ENCODE data around the gene RAD23A.

DNA sequence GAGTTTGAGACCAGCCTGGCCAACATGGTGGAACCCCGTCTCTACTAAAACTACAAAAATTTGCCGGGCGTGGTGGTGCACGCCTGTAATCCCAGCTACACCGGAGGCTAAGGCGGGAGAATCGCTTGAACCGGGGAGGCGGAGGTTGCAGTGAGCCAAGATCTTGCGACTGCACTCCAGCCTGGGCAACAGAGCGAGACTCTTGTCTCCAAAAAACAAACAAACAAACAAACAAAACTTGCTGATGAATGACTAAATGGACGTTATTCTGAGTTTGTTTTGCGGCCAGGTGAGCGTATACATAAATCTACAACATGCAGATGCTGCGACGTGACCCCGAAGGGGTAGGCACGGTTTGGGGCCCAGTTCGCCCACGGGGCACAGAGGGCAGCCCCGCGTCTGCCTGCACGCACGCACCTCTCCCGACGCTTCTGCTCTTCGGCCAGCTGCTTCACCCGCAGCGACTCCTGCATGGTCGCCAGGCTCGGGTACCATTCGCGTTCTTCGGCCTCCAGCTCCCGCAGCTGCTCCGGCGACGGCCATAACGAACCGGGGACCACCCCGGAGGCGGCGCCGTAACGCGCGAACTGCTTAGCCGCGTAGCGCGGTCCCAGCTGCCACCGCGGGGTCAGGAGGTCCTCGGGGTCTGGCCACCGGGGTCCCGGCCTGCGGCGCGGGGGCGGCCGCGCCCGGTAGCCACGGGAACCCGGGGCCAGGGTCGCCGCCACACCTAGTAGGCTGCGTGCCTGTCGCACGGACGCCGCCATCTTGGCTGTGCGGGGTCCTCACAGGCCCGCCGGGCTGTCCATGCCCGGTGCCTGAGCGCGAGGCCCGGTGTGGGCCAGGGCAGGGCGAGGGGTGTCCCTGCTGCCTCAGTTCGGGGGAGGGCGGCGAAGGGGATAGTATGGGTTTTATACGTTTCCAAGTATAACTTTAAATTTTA, 11.1 kb downstream of the RAD23A start, which contains the start of gene GADD45GIP1:
- TF ChIP-seq, protein P1, sequence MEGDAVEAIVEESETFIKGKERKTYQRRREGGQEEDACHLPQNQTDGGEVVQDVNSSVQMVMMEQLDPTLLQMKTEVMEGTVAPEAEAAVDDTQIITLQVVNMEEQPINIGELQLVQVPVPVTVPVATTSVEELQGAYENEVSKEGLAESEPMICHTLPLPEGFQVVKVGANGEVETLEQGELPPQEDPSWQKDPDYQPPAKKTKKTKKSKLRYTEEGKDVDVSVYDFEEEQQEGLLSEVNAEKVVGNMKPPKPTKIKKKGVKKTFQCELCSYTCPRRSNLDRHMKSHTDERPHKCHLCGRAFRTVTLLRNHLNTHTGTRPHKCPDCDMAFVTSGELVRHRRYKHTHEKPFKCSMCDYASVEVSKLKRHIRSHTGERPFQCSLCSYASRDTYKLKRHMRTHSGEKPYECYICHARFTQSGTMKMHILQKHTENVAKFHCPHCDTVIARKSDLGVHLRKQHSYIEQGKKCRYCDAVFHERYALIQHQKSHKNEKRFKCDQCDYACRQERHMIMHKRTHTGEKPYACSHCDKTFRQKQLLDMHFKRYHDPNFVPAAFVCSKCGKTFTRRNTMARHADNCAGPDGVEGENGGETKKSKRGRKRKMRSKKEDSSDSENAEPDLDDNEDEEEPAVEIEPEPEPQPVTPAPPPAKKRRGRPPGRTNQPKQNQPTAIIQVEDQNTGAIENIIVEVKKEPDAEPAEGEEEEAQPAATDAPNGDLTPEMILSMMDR (IDR thresholded peaks at IDR 0.05), result no peak
- no peak for TF ChIP-seq POLR2A (IDR thresholded peaks at IDR 0.05)

All from prostate gland (tissue), 2 donors.